ENCODE data around the gene HNRNPU.

Gene HNRNPU

GRCh38 chr1:244864253-244865027, at the start of gene HNRNPU:
HNRNPU (minus strand) TSS chr1:244864543; CDS start chr1:244864307, 236 bp downstream.
- peak; percentile 100 for DNase-seq

GRCh38 chr1:244913806-244914205, 49.5 kb upstream of the HNRNPU start:
- no peak for DNase-seq

- no peak for DNase-seq
Observed at GRCh38 chr1:244904119-244904518, 39.8 kb upstream of the HNRNPU start.

- DNase-seq, result no peak
Observed at GRCh38 chr1:244901400-244902015, 37.2 kb upstream of the HNRNPU start.

GRCh38 chr1:244897476-244898254, 33.3 kb upstream of the HNRNPU start:
- no peak for DNase-seq

- DNase-seq, result no peak
Observed at GRCh38 chr1:244896550-244896949, 32.2 kb upstream of the HNRNPU start.

GRCh38 chr1:244893836-244894235, 29.5 kb upstream of the HNRNPU start:
- no peak for DNase-seq

GRCh38 chr1:244887281-244887680, 22.9 kb upstream of the HNRNPU start:
- no peak for DNase-seq

GRCh38 chr1:244881552-244882280, 17.4 kb upstream of the HNRNPU start:
- DNase-seq, result no peak

GRCh38 chr1:244878681-244879080, 14.3 kb upstream of the HNRNPU start:
- no peak for DNase-seq

GRCh38 chr1:244876228-244876910, 12.0 kb upstream of the HNRNPU start:
- no peak for DNase-seq

- no peak for DNase-seq
Observed at GRCh38 chr1:244874974-244875579, 10.7 kb upstream of the HNRNPU start.

GRCh38 chr1:244869950-244870349, 5.6 kb upstream of the HNRNPU start:
- DNase-seq, result no peak

- DNase-seq, result no peak
Observed at GRCh38 chr1:244869364-244869827, 5.1 kb upstream of the HNRNPU start.

- no peak for DNase-seq
Observed at GRCh38 chr1:244868484-244869363, 4.4 kb upstream of the HNRNPU start.

GRCh38 chr1:244866355-244866754, 2.0 kb upstream of the HNRNPU start:
- no peak for DNase-seq

GRCh38 chr1:244865820-244866219, 1.5 kb upstream of the HNRNPU start:
- DNase-seq, result no peak

- no peak for DNase-seq
Observed at GRCh38 chr1:244865028-244865371, 657 bp upstream of the HNRNPU start.

- DNase-seq, result no peak
Observed at GRCh38 chr1:244863491-244864252, 671 bp downstream of the HNRNPU start.
